Small intestine (tissue), 7 donors: ENCODE data around the gene NAALAD2. TPM values are rescaled to one million over a fixed set of nuclear protein-coding genes. Genes with fewer than 3 reads are reported as not detected.
"Not testable (repeated sequence)": the region's sequence is repeated elsewhere in the genome, so short reads cannot be mapped to it uniquely, and the experiment has no call there.

ENCODE experiments used
- DNase-seq, 2 donors: peaks; one replicate each; pipeline versions ENCODE4 v3.0.0 to v3.0.0-alpha.2; 2013
- FAIRE-seq: peaks from 2 replicates; lab custom pipeline; 2012; peaks lifted over from hg19 to GRCh38; lab: Jason Lieb, UNC
- H3K27ac ChIP-seq, 3 donors: one replicate each; pipeline ENCODE4 v1.5.1; 2013; ENCODE audit warnings: low read length in 2 of 3, mild to moderate bottlenecking in 2 of 3, control low read depth in 1 of 3, inconsistent platforms in 1 of 3, low read depth in 1 of 3, moderate library complexity in 1 of 3
- H3K27me3 ChIP-seq, 3 donors: one replicate each; pipeline ENCODE4 v1.6.1; 2013; ENCODE audit warnings: low read length in 3 of 3, inconsistent platforms in 1 of 3; ENCODE audit not compliant: control insufficient read depth in 3 of 3, insufficient read depth in 3 of 3
- H3K36me3 ChIP-seq, 3 donors: one replicate each; pipeline ENCODE4 v1.6.1; 2013; ENCODE audit warnings: low read length in 3 of 3, inconsistent platforms in 1 of 3, low read depth in 1 of 3, mild to moderate bottlenecking in 1 of 3, moderate library complexity in 1 of 3; ENCODE audit not compliant: control insufficient read depth in 3 of 3, insufficient read depth in 2 of 3
- H3K4me1 ChIP-seq, 3 donors: one replicate each; pipeline ENCODE4 v1.6.1; 2013; ENCODE audit warnings: low read length in 2 of 3, inconsistent platforms in 1 of 3, low read depth in 1 of 3, mild to moderate bottlenecking in 1 of 3, moderate library complexity in 1 of 3; ENCODE audit not compliant: control insufficient read depth in 3 of 3, insufficient read depth in 2 of 3
- H3K4me3 ChIP-seq, 3 donors: one replicate each; pipeline ENCODE4 v1.5.1; 2013; ENCODE audit warnings: low read length in 3 of 3, control low read depth in 1 of 3, inconsistent platforms in 1 of 3, low read depth in 1 of 3, mild to moderate bottlenecking in 1 of 3, moderate library complexity in 1 of 3
- H3K9me3 ChIP-seq, 2 donors: one replicate each; pipeline ENCODE4 v1.6.1; 2013; ENCODE audit warnings: low read depth in 1 of 2, low read length in 1 of 2; ENCODE audit not compliant: control insufficient read depth in 2 of 2, insufficient read depth in 1 of 2
- WGBS, 3 donors: extraction: QIAGEN DNeasy Blood & Tissue Kit; methylation state at CpG; one replicate each; pipeline ENCODE4 v1.1.7; 2013; 5-methylcytosine and 5-hydroxymethylcytosine counted together
- polyA plus RNA-seq, 4 donors: library from polyadenylated mRNA; stranded (reverse) in 3 of 4; unstranded in 1 of 4; fragments of 200-250 nt in 3 of 4; fragments of 120-200 nt in 1 of 4; gene quantifications; one replicate each; pipeline versions ENCODE4 v1.2.1 to v1.2.3, GENCODE V29; 2013
- donor health status: healthy with polysubstance abuse.
- donor health status: control.
- donor health status: control.
- donor health status: Bipolar disorder and iron deficiency.
- donor health status: healthy.

Gene NAALAD2
- polyA plus RNA-seq, 4 donors, result 0.39 to 5.5 TPM; not detected in 2

DNA sequence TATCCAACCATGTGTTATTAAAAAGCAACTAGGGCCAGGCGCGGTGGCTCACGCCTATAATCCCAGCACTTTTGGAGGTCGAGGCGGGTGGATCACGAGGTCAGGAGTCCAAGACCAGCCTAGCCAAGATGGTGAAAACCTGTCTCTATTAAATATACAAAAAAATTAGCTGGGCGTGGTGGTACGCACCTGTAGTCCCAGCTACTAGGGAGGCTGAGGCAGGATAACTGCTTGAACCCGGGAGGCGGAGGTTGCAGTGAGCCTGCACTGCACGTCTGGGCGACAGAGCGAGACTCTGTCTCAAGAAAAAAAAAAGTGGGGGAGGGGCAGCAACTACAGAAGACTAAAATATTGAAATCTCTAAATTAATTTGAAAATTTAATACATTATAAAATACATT is 69.9 kb downstream of the NAALAD2 start:
- Histone ChIP-seq H3K27me3 (no peaks in the 10 kb centered on the region), H3K4me1 (no peaks in the 10 kb centered on the region), H3K9me3 (no peaks in the 10 kb centered on the region), H3K4me3 (no peak overlapping the region), H3K36me3 (peaks cover 0 to 8% (median 3%) of the 10 kb centered on the region in 3 donors), H3K27ac (no peak overlapping the region)
- DNase-seq, result no peak
- FAIRE-seq, result no peak
- WGBS, 3 donors, result 92 to 94% (median 92%) methylated on average over 13 of the region's 13 CpGs

DNA sequence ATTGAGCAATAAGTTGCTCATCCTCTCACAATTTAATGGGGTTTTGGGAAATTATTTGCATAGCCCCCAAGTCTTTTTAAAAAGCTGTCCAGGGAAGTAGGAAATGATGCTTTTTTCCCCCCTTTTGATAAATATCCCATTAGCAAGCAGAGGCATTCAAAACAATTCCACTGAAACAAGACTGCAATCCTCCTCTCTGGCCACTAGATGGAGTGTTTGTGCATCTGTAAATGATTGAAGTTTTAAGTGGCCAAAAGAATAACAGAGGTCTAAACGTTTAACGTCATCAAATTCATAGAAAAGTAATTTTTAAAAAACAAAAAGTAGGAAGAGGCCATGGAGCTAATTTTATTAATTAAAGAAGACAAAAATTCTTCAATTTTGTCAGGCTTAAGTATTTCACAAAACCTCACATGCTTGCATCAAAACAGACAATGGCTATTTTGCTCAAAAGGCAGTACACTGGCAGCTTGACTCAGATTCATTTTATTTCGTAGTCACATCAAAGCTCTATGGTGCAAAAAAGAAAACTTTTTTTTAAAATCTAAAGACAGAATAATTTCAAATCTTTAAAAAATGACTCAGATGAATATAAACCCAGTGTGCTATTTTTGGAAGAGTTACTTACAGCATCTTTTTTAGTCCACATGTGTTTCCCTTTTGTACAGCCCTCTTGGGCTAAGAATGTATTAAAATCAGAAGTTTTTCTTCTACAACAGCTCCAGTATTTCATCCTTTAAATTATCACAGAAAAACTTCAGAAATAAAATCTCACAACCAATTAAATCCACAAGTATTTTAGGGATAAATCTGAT is 70.6 kb downstream of the NAALAD2 start:
- Histone ChIP-seq H3K27ac (no peak overlapping the region), H3K4me3 (no peak overlapping the region), H3K36me3 (peaks cover 2 to 8% (median 3%) of the 10 kb centered on the region in 3 donors), H3K27me3 (no peaks in the 10 kb centered on the region), H3K4me1 (no peaks in the 10 kb centered on the region), H3K9me3 (no peaks in the 10 kb centered on the region)
- FAIRE-seq (no peak), DNase-seq (peak; percentile 56 to 59)
- WGBS, 3 donors, result 18 to 25% (median 24%) methylated on average over 3 of the region's 3 CpGs

DNA sequence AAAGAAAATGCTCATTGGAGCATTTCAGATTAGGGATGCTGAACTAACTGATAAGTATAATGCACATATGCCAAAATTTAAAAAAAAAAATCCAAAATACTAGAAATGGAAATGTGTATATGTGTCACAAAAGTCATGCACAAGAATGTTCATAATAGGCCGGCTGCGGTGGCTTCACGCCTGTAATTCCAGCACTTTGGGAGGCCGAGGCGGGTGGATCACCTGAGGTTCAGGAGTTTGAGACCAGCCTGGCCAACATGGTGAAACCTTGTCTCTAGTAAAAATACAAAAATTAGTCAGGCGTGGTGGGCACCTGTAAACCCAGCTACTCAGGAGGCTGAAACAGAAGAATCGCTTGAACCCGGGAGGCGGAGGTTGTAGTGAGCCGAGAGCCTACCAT is 73.5 kb downstream of the NAALAD2 start:
- FAIRE-seq, H3K9me3 ChIP-seq, H3K4me1 ChIP-seq, H3K27me3 ChIP-seq, H3K27ac ChIP-seq, H3K4me3 ChIP-seq, DNase-seq: not testable (repeated sequence)
- peaks cover 2 to 10% (median 3%) of the 10 kb centered on the region in 3 donors for H3K36me3 ChIP-seq
- 92 to 95% (median 94%) methylated on average over 10 of the region's 10 CpGs for WGBS, 3 donors

DNA sequence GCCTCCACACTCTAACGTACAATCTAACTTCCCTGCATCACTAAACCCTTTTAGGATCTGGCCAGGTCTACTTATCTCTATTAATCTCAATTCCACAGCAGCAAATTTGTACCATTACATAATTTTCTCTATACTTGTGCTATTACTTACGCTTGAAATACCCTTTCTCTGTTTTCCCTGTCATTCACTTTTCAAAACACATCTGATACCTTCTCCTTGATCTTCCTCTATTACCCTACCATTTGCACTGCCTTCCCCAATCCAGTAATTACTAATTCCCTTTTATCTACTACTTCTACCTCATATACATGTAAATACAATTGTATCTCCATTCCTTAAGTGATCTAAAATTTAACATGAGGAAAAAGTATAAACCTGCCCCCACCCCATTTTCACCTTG is 74.4 kb downstream of the NAALAD2 start:
- Histone ChIP-seq H3K4me1 (no peaks in the 10 kb centered on the region), H3K27me3 (no peaks in the 10 kb centered on the region), H3K27ac (no peak overlapping the region), H3K9me3 (no peaks in the 10 kb centered on the region), H3K4me3 (no peak overlapping the region), H3K36me3 (peaks cover 2 to 10% (median 3%) of the 10 kb centered on the region in 3 donors)
- FAIRE-seq (no peak), DNase-seq (no peak)
- 87 to 97% (median 92%) methylated on average over 2 of the region's 2 CpGs for WGBS, 3 donors

DNA sequence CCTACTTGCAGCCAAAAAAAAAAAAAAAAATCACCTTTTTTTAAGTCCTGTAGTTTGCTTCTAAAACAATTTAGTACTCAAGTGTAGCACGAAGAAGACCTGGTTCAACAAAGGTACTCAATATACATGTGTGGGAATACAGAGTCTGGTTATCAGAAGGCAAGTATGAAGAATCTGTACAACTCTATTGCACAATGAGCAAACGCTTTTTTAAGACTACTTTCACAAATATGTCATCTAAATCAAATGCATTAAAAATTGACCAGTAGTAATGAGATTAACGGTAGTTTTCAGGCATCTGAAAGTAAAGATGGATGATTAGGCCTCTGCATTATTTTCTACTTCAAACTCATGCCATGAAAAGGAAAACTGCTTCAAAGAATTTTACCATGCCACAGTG is 78.9 kb downstream of the NAALAD2 start:
- no peak overlapping the region for H3K4me3 ChIP-seq
- no peaks in the 10 kb centered on the region for H3K9me3 ChIP-seq
- no peak overlapping the region for H3K27ac ChIP-seq
- H3K4me1 ChIP-seq, result no peaks in the 10 kb centered on the region
- FAIRE-seq (no peak), DNase-seq (no peak)
- peaks cover 0 to 2% (median 2%) of the 10 kb centered on the region in 3 donors for H3K36me3 ChIP-seq
- no peaks in the 10 kb centered on the region for H3K27me3 ChIP-seq
- 87 to 92% (median 89%) methylated on average over 3 of the region's 3 CpGs for WGBS, 3 donors

DNA sequence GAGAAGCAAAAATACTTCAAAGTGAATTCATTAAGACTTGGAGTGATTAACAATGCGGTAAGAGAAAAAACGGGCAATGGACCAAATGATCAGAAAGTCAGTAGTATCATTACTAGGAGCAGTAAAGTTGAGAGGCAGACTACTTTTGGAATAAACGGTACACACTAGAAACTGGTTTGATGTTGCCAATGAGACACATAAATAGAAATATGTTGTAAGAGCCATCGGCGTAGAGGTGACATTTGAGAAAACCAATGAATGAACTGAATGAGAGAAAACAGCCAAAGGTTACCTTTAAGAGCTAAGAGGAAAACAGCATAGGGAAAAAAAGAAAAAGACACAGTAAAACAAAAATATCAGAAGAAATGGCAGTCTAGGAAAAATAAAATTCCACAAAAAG is 82.1 kb downstream of the NAALAD2 start:
- H3K4me3 ChIP-seq, result no peak overlapping the region
- FAIRE-seq (no peak), DNase-seq (no peak)
- WGBS, 3 donors, result 89 to 94% (median 91%) methylated on average over 5 of the region's 5 CpGs
- no peaks in the 10 kb centered on the region for H3K9me3 ChIP-seq
- H3K27me3 ChIP-seq, result no peaks in the 10 kb centered on the region
- peaks cover 0 to 2% (median 0%) of the 10 kb centered on the region in 3 donors for H3K36me3 ChIP-seq
- no peak overlapping the region for H3K27ac ChIP-seq
- H3K4me1 ChIP-seq, result peaks cover 0 to 15% (median 6%) of the 10 kb centered on the region in 3 donors

DNA sequence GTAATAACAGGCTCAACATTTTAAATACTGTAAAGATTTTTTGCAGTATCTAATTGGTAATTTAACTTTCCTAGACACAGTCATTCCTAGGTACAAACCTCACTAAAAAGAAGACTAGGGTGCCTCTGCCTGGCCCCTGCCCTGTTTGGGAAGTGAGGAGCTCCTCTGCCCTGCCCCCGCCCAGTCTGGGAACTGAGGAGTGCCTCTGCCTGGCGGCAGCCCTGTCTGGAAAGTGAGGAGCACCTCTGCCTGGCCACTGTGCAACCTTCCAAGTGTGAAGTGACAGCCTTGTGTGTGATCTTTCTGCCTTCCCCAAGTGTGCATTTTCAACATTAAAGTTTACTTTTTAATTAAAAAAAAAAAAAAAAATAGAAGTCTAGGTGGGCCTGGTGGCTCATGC is 84.1 kb downstream of the NAALAD2 start:
- Histone ChIP-seq H3K9me3 (no peaks in the 10 kb centered on the region), H3K27me3 (no peaks in the 10 kb centered on the region), H3K4me1 (peaks cover 0 to 15% (median 8%) of the 10 kb centered on the region in 3 donors), H3K27ac (no peak overlapping the region), H3K36me3 (no peaks in the 10 kb centered on the region), H3K4me3 (no peak overlapping the region)
- FAIRE-seq (no peak), DNase-seq (no peak)
- 71 to 74% (median 73%) methylated on average over 2 of the region's 2 CpGs for WGBS, 3 donors

DNA sequence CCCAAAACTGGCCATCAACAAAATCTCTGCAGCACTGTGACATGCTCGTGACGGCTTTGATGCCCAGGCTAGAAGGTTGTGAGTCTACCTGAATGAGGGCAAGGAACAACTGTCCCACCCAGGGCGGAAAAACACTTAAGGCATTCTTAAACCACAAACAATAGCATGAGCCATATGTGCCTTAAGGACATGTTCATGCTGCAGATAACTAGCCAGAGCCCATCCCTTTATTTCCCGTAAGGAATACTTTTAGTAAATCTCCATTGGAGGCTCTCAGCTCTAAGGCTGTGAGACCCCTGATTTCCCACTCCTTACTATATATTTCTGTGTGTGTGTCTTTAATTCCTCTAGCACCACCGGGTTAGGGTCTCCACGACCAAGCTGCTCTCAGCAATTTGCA is 85.0 kb downstream of the NAALAD2 start:
- H3K4me1 ChIP-seq, result peaks cover 0 to 15% (median 10%) of the 10 kb centered on the region in 3 donors
- WGBS, 3 donors, result 94 to 96% (median 94%) methylated on average over 6 of the region's 6 CpGs
- H3K27me3 ChIP-seq, result no peaks in the 10 kb centered on the region
- H3K36me3 ChIP-seq, result no peaks in the 10 kb centered on the region
- DNase-seq (no peak), FAIRE-seq (no peak)
- H3K27ac ChIP-seq, result no peak overlapping the region
- H3K9me3 ChIP-seq, result no peaks in the 10 kb centered on the region
- H3K4me3 ChIP-seq, result no peak overlapping the region
